GM18868 (cell line): ENCODE results near the gene ATP11B.
A peak's percentile ranks its signal among the peaks of the same experiment; 100 is the strongest.

Experiments used
- ATAC-seq: cut with Tn5 transposase; IDR thresholded peaks from one replicate; pipeline ENCODE4 v1.9.1; 2021; ENCODE audit warnings: mild to moderate bottlenecking, moderate library complexity; ENCODE audit not compliant: unreplicated experiment

ATP11B gene

GRCh38 chr3:182906036-182906435, 112.7 kb downstream of the ATP11B start:
- peak; percentile 85 for ATAC-seq

- ATAC-seq = no peak
Observed at GRCh38 chr3:182908471-182908870, 115.2 kb downstream of the ATP11B start.

- no peak for ATAC-seq
Observed at GRCh38 chr3:182909318-182910040, 116.2 kb downstream of the ATP11B start.

- ATAC-seq = no peak
Observed at GRCh38 chr3:182910936-182911781, 117.9 kb downstream of the ATP11B start.

GRCh38 chr3:182911782-182912111, 118.4 kb downstream of the ATP11B start:
- ATAC-seq = no peak

- ATAC-seq = no peak
Observed at GRCh38 chr3:182912474-182912873, 119.2 kb downstream of the ATP11B start.

- peak; percentile 91 for ATAC-seq
Observed at GRCh38 chr3:182913889-182914288, 120.6 kb downstream of the ATP11B start.

GRCh38 chr3:182914341-182914740, 121.0 kb downstream of the ATP11B start:
- peak; percentile 72 for ATAC-seq

GRCh38 chr3:182917134-182917533, 123.8 kb downstream of the ATP11B start:
- no peak for ATAC-seq

- no peak for ATAC-seq
Observed at GRCh38 chr3:182919866-182920357, 126.6 kb downstream of the ATP11B start.

GRCh38 chr3:182920515-182921084, 127.3 kb downstream of the ATP11B start:
- no peak for ATAC-seq

GRCh38 chr3:182921665-182922355, 128.5 kb downstream of the ATP11B start:
- ATAC-seq = no peak

GRCh38 chr3:182925330-182925943, 132.1 kb downstream of the ATP11B start:
- ATAC-seq = peak; percentile 97

- ATAC-seq = peak; percentile 27
Observed at GRCh38 chr3:182925944-182926337, 132.6 kb downstream of the ATP11B start.

GRCh38 chr3:182935803-182936202, 142.5 kb downstream of the ATP11B start:
- ATAC-seq = no peak

GRCh38 chr3:182936239-182936917, 143.1 kb downstream of the ATP11B start:
- no peak for ATAC-seq

GRCh38 chr3:182936918-182937285, 143.6 kb downstream of the ATP11B start:
- no peak for ATAC-seq

- ATAC-seq = peak; percentile 67
Observed at GRCh38 chr3:182937293-182938051, 144.2 kb downstream of the ATP11B start.

GRCh38 chr3:182940266-182940808, 147.0 kb downstream of the ATP11B start:
- no peak for ATAC-seq
